Measurements from ENCODE around the gene CEACAM20.
"Not testable (repeated sequence)": the region's sequence is repeated elsewhere in the genome, so short reads cannot be mapped to it uniquely, and the experiment has no call there.

DNA sequence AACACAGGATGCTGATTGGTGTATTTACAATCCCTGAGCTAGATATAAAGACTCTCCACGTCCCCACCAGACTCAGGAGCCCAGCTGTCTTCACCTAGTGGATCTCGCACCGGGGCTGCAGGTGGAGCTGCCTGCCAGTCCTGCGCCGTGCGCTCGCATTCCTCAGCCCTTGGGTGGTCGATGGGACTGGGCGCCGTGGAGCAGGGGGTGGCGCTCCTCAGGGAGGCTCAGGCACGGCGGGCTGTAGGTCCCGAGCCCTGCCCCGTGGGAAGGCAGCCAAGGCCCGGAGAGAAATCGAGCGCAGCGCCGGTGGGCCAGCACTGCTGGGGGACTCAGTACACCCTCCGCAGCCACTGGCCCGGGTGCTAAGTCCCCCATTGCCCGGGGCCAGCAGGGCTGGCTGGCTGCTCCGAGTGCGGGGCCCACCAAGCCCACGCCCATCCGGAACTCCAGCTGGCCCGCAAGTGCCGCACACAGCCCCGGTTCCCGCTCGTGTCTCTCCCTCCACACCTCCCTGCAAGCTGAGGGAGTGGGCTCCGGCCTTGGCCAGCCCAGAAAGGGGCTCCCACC, 33.7 kb upstream of the CEACAM20 start:
- not testable (repeated sequence) for TF ChIP-seq POLR2A, CTCF (IDR thresholded peaks at IDR 0.05)
